Endothelial cell (in vitro differentiated cells): ENCODE data around the gene CCDC6. TPM values are rescaled to one million over a fixed set of nuclear protein-coding genes. Genes with fewer than 3 reads are reported as not detected.

Experiments used
- DNase-seq: peaks from one replicate; pipeline ENCODE4 v3.0.0; 2021; ENCODE audit warnings: low spot score
- H3K27ac Mint-ChIP-seq: one replicate; pipeline ENCODE4 v1.8.0; 2021; ENCODE audit warnings: mixed read lengths, inconsistent platforms; ENCODE audit not compliant: unreplicated experiment
- H3K27me3 Mint-ChIP-seq: one replicate; pipeline ENCODE4 v1.8.0; 2021; ENCODE audit warnings: mild to moderate bottlenecking, moderate library complexity, mixed read lengths, inconsistent platforms; ENCODE audit not compliant: unreplicated experiment
- H3K36me3 Mint-ChIP-seq: one replicate; pipeline ENCODE4 v1.8.0; 2021; ENCODE audit warnings: mild to moderate bottlenecking, low read depth, mixed read lengths, inconsistent platforms; ENCODE audit not compliant: unreplicated experiment
- H3K4me1 Mint-ChIP-seq: one replicate; pipeline ENCODE4 v1.8.0; 2021; ENCODE audit warnings: mild to moderate bottlenecking, mixed read lengths, inconsistent platforms; ENCODE audit not compliant: unreplicated experiment
- H3K4me3 Mint-ChIP-seq: one replicate; pipeline ENCODE4 v1.8.0; 2021; ENCODE audit warnings: mild to moderate bottlenecking, mixed read lengths, inconsistent platforms; ENCODE audit not compliant: unreplicated experiment
- H3K9me3 Mint-ChIP-seq: one replicate; pipeline ENCODE4 v1.8.0; 2021; ENCODE audit warnings: mixed read lengths, inconsistent platforms; ENCODE audit not compliant: unreplicated experiment
- total RNA-seq: library from RNA; stranded (reverse); fragmentation: NEBNext Ultra II Directional; extraction: Animal tissue kit (Norgen Biotek cat#: 25700); gene quantifications from one replicate; pipeline ENCODE4 v1.2.1, GENCODE V29; 2021; ENCODE audit not compliant: unreplicated experiment
- TF ChIP-seq, protein P1 (sequence below): fragments of 200-600 bp; sonication (generic); IDR thresholded peaks from one replicate; pipeline ENCODE4 v1.5.0; 2021; ENCODE audit warnings: antibody characterized with exemption; ENCODE audit not compliant: unreplicated experiment

CCDC6 gene
- total RNA-seq, 1 donor from 2014 or later, result 27.7 TPM

DNA sequence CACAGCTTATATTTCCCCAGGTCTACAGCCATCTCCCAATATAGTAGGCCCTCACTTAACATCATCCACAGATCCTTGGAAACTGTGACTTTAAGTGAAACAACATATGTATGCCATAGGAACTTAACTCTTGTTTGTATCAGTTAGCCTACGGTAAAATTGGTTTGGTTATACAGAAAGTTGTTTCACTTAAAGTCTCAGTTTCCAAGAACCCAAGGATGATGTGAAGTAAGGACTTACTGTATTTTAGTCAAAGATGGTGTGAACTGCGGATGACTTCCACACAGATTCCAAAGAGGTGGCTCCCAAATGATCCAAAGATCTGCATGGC is 96.7 kb downstream of the CCDC6 start:
- TF ChIP-seq, protein P1, sequence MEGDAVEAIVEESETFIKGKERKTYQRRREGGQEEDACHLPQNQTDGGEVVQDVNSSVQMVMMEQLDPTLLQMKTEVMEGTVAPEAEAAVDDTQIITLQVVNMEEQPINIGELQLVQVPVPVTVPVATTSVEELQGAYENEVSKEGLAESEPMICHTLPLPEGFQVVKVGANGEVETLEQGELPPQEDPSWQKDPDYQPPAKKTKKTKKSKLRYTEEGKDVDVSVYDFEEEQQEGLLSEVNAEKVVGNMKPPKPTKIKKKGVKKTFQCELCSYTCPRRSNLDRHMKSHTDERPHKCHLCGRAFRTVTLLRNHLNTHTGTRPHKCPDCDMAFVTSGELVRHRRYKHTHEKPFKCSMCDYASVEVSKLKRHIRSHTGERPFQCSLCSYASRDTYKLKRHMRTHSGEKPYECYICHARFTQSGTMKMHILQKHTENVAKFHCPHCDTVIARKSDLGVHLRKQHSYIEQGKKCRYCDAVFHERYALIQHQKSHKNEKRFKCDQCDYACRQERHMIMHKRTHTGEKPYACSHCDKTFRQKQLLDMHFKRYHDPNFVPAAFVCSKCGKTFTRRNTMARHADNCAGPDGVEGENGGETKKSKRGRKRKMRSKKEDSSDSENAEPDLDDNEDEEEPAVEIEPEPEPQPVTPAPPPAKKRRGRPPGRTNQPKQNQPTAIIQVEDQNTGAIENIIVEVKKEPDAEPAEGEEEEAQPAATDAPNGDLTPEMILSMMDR, result no peak
- Mint-ChIP-seq H3K4me3 (no peak overlapping the region), H3K27me3 (no peaks in the 10 kb centered on the region), H3K9me3 (no peaks in the 10 kb centered on the region), H3K27ac (peak overlapping the region; percentile 36), H3K4me1 (peaks cover 4% of the 10 kb centered on the region), H3K36me3 (peaks cover 14% of the 10 kb centered on the region)
- no peak for DNase-seq

DNA sequence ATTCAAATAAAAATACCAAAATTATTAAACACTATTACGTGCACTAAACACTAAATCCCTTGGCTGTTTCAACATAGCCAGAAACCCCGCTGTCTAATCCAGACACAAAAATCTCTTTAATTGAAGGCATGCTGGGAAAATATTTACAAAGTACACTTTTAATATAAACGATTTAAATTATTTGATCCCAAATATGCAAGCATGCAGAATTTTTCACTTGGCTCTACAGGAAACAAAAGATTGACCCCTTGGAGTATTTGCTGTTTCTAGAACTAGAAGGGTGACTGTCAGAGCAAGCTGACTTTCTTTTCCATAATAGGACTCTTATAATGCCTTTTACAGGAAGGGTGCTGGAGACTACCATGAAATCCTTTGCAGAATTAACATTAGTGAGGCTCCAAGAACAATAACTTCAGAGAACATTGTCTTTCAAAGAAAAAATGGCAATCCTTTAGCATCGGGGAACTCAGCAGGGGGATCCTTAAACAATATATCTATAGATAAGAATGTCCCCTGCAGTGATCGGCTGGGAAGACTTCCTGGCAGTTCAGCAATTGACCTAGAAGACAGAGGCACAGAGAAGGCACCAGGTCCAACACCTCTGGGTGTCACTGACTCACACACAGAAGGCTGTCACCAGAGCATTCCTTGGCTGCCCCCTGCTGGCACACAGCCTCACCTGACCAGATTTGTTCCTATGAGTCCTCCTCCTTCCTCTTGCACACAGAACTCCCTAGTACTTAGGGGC is 97.3 kb downstream of the CCDC6 start:
- TF ChIP-seq, protein P1, result peak; percentile 78
- H3K9me3 Mint-ChIP-seq, result no peaks in the 10 kb centered on the region
- peaks cover 4% of the 10 kb centered on the region for H3K4me1 Mint-ChIP-seq
- H3K4me3 Mint-ChIP-seq, result no peak overlapping the region
- DNase-seq, result peak; percentile 77
- peak overlapping the region; percentile 36 for H3K27ac Mint-ChIP-seq
- peaks cover 14% of the 10 kb centered on the region for H3K36me3 Mint-ChIP-seq
- no peaks in the 10 kb centered on the region for H3K27me3 Mint-ChIP-seq

DNA sequence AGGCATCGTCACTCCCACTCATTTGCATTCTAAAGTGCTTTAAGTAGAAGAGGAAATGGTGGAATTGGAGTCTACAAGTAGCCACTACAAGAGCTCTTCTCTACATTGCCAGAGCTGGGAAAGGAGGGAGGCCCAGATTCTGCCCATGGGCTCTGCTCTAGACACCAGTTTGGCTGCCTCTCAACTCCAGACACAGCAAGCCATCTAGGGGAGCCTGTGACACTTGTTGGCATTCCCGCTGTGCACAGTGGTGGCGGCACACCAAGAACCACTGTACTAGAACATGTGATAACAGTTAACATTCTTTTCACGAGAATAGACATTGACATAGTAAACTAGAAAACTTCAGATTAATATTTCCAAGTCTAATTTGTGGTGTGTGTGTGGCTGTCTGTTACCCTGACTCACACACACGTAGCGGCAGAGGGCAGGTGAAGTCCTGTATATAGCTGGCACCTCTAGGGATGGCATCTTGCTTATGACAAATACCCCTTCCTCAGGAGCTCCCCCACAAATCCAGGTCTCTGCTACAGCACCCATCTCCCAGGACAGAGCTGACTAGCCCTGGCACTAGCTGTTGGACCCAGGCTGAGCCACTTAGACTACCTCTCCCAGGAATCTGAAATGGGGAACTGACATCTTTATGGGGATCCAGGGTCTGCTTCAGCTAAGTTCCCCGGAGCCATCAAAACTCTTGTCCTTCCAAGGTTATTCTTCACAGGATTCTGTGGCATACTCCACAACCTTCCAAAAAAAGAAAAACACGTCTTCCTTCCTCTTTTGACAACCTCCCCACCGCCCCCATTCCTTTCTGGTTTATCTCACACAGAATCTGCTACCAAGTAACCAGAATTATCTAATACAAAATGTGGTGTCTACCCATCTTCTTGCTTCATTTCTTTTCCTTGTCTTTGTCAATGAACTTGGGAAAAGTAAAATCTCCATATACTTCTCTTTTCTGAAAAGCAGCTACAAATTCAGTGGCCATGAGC is 98.4 kb downstream of the CCDC6 start:
- peaks cover 4% of the 10 kb centered on the region for H3K4me1 Mint-ChIP-seq
- DNase-seq, result no peak
- H3K27ac Mint-ChIP-seq, result no peak overlapping the region
- no peak overlapping the region for H3K4me3 Mint-ChIP-seq
- no peaks in the 10 kb centered on the region for H3K27me3 Mint-ChIP-seq
- peaks cover 14% of the 10 kb centered on the region for H3K36me3 Mint-ChIP-seq
- H3K9me3 Mint-ChIP-seq, result no peaks in the 10 kb centered on the region
- TF ChIP-seq, protein P1, result no peak

DNA sequence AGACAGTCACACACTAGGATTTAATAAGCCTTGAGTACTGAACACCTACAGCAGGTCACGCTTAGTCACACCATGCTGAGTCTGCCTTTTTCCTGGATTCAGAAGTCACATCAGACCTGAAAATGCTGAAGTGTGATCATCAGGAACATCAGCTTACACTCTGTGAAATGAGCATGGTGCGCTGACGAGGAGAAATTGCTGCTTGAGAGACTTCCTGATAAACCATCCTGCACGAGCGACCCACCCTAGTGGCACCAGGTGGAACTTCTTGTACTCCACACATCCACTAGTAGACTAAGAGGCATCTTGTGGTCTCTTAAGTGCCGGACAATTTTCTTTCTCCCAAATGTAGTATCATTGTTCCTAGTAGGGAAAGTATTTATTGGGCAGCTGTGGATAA is 101.3 kb downstream of the CCDC6 start:
- no peak overlapping the region for H3K27ac Mint-ChIP-seq
- H3K27me3 Mint-ChIP-seq, result no peaks in the 10 kb centered on the region
- H3K9me3 Mint-ChIP-seq, result no peaks in the 10 kb centered on the region
- peaks cover 4% of the 10 kb centered on the region for H3K36me3 Mint-ChIP-seq
- peaks cover 4% of the 10 kb centered on the region for H3K4me1 Mint-ChIP-seq
- TF ChIP-seq, protein P1, result peak; percentile 79
- peak; percentile 46 for DNase-seq
- H3K4me3 Mint-ChIP-seq, result no peak overlapping the region
